ENCODE measurements around the gene MYH14. TPM values are rescaled to one million over a fixed set of nuclear protein-coding genes. Genes with fewer than 3 reads are reported as not detected.

MYH14 gene
- total RNA-seq, 1 donor from 2014 or later, result not detected

GRCh38 chr19:50320051-50320450 lies 116.6 kb downstream of the MYH14 start:
- H3K27ac Mint-ChIP-seq (ENCODE audit: unreplicated experiment), result no peak overlapping the region
- Histone ChIP-seq H3K79me2 (ENCODE audit: insufficient read depth, low read length) (no peaks in the 10 kb centered on the region), H3K4me3 (ENCODE audit: insufficient read depth, low read depth, low read length) (no peak overlapping the region), H3K4me1 (ENCODE audit: insufficient read depth, low read length) (no peaks in the 10 kb centered on the region), H4K20me1 (ENCODE audit: insufficient read depth, low read length) (no peaks in the 10 kb centered on the region), H3K27ac (ENCODE audit: low read depth, low read length) (no peak overlapping the region), H3K4me2 (ENCODE audit: low read length) (no peak overlapping the region), H3K27me3 (ENCODE audit: insufficient read depth, low read length) (peaks cover under 1% of the 10 kb centered on the region), H3K36me3 (ENCODE audit: insufficient read depth, low read length) (no peaks in the 10 kb centered on the region), H3K9ac (ENCODE audit: low read length) (no peak overlapping the region), H3K9me3 (ENCODE audit: insufficient read depth, low read depth, low read length) (no peaks in the 10 kb centered on the region), H2AFZ (ENCODE audit: low read depth, low read length) (no peak overlapping the region)
- no peak for TF ChIP-seq EZH2 (IDR thresholded peaks at IDR 0.05; ENCODE audit: insufficient read depth, low read length)
- TF ChIP-seq, protein P1, sequence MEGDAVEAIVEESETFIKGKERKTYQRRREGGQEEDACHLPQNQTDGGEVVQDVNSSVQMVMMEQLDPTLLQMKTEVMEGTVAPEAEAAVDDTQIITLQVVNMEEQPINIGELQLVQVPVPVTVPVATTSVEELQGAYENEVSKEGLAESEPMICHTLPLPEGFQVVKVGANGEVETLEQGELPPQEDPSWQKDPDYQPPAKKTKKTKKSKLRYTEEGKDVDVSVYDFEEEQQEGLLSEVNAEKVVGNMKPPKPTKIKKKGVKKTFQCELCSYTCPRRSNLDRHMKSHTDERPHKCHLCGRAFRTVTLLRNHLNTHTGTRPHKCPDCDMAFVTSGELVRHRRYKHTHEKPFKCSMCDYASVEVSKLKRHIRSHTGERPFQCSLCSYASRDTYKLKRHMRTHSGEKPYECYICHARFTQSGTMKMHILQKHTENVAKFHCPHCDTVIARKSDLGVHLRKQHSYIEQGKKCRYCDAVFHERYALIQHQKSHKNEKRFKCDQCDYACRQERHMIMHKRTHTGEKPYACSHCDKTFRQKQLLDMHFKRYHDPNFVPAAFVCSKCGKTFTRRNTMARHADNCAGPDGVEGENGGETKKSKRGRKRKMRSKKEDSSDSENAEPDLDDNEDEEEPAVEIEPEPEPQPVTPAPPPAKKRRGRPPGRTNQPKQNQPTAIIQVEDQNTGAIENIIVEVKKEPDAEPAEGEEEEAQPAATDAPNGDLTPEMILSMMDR (IDR thresholded peaks at IDR 0.05; ENCODE audit: insufficient read depth, low read depth, low read length), result no peak
- no peaks in the 10 kb centered on the region for H3K36me3 Mint-ChIP-seq (ENCODE audit: low read depth, unreplicated experiment)
- FAIRE-seq, result no peak
- H3K27me3 Mint-ChIP-seq (ENCODE audit: low read depth, unreplicated experiment), result peaks cover 2% of the 10 kb centered on the region
- H3K4me1 Mint-ChIP-seq (ENCODE audit: low read depth, unreplicated experiment), result no peaks in the 10 kb centered on the region
- DNase-seq (ENCODE audit: low read depth), result no peak
- H3K9me3 Mint-ChIP-seq (ENCODE audit: unreplicated experiment), result peaks cover 22% of the 10 kb centered on the region
- H3K4me3 Mint-ChIP-seq (ENCODE audit: unreplicated experiment), result no peak overlapping the region

- DNase-seq (ENCODE audit: low read depth) (no peak), FAIRE-seq (no peak)
- no peaks in the 10 kb centered on the region for H3K27me3 ChIP-seq (ENCODE audit: insufficient read depth, low read length)
- Mint-ChIP-seq H3K9me3 (ENCODE audit: unreplicated experiment) (peaks cover 22% of the 10 kb centered on the region), H3K27ac (ENCODE audit: unreplicated experiment) (no peak overlapping the region), H3K27me3 (ENCODE audit: low read depth, unreplicated experiment) (peaks cover 2% of the 10 kb centered on the region), H3K4me1 (ENCODE audit: low read depth, unreplicated experiment) (no peaks in the 10 kb centered on the region), H3K36me3 (ENCODE audit: low read depth, unreplicated experiment) (no peaks in the 10 kb centered on the region), H3K4me3 (ENCODE audit: unreplicated experiment) (no peak overlapping the region)
- no peaks in the 10 kb centered on the region for H4K20me1 ChIP-seq (ENCODE audit: insufficient read depth, low read length)
- no peaks in the 10 kb centered on the region for H3K9me3 ChIP-seq (ENCODE audit: insufficient read depth, low read depth, low read length)
- H3K4me2 ChIP-seq (ENCODE audit: low read length), result no peak overlapping the region
- no peaks in the 10 kb centered on the region for H3K36me3 ChIP-seq (ENCODE audit: insufficient read depth, low read length)
- TF ChIP-seq, protein P1 (IDR thresholded peaks at IDR 0.05; ENCODE audit: insufficient read depth, low read depth, low read length), result no peak
- no peak for TF ChIP-seq EZH2 (IDR thresholded peaks at IDR 0.05; ENCODE audit: insufficient read depth, low read length)
- no peak overlapping the region for H2AFZ ChIP-seq (ENCODE audit: low read depth, low read length)
- no peaks in the 10 kb centered on the region for H3K79me2 ChIP-seq (ENCODE audit: insufficient read depth, low read length)
- no peak overlapping the region for H3K27ac ChIP-seq (ENCODE audit: low read depth, low read length)
- no peak overlapping the region for H3K9ac ChIP-seq (ENCODE audit: low read length)
- H3K4me1 ChIP-seq (ENCODE audit: insufficient read depth, low read length), result no peaks in the 10 kb centered on the region
- H3K4me3 ChIP-seq (ENCODE audit: insufficient read depth, low read depth, low read length), result no peak overlapping the region
These were observed 117.2 kb downstream of the MYH14 start for GRCh38 chr19:50320596-50320995.

GRCh38 chr19:50321831-50322230 lies 118.4 kb downstream of the MYH14 start:
- Histone ChIP-seq H3K9ac (ENCODE audit: low read length) (no peak overlapping the region), H3K27ac (ENCODE audit: low read depth, low read length) (no peak overlapping the region), H3K4me3 (ENCODE audit: insufficient read depth, low read depth, low read length) (no peak overlapping the region), H3K9me3 (ENCODE audit: insufficient read depth, low read depth, low read length) (no peaks in the 10 kb centered on the region), H3K36me3 (ENCODE audit: insufficient read depth, low read length) (no peaks in the 10 kb centered on the region), H2AFZ (ENCODE audit: low read depth, low read length) (no peak overlapping the region), H4K20me1 (ENCODE audit: insufficient read depth, low read length) (no peaks in the 10 kb centered on the region), H3K79me2 (ENCODE audit: insufficient read depth, low read length) (no peaks in the 10 kb centered on the region), H3K4me2 (ENCODE audit: low read length) (no peak overlapping the region), H3K27me3 (ENCODE audit: insufficient read depth, low read length) (peaks cover 7% of the 10 kb centered on the region), H3K4me1 (ENCODE audit: insufficient read depth, low read length) (no peaks in the 10 kb centered on the region)
- Mint-ChIP-seq H3K4me3 (ENCODE audit: unreplicated experiment) (no peak overlapping the region), H3K9me3 (ENCODE audit: unreplicated experiment) (peaks cover 23% of the 10 kb centered on the region), H3K27me3 (ENCODE audit: low read depth, unreplicated experiment) (peaks cover 2% of the 10 kb centered on the region), H3K36me3 (ENCODE audit: low read depth, unreplicated experiment) (no peaks in the 10 kb centered on the region), H3K4me1 (ENCODE audit: low read depth, unreplicated experiment) (no peaks in the 10 kb centered on the region), H3K27ac (ENCODE audit: unreplicated experiment) (no peak overlapping the region)
- TF ChIP-seq, protein P1 (IDR thresholded peaks at IDR 0.05; ENCODE audit: insufficient read depth, low read depth, low read length), result no peak
- TF ChIP-seq EZH2 (IDR thresholded peaks at IDR 0.05; ENCODE audit: insufficient read depth, low read length), result no peak
- DNase-seq (ENCODE audit: low read depth), result no peak
- FAIRE-seq, result no peak
